Measurements from ENCODE around the gene OR2G3. TPM values are rescaled to one million over a fixed set of nuclear protein-coding genes. Genes with fewer than 3 reads are reported as not detected.

The OR2G3 gene
- total RNA-seq, 2 donors from 2014 or later: not detected

DNA sequence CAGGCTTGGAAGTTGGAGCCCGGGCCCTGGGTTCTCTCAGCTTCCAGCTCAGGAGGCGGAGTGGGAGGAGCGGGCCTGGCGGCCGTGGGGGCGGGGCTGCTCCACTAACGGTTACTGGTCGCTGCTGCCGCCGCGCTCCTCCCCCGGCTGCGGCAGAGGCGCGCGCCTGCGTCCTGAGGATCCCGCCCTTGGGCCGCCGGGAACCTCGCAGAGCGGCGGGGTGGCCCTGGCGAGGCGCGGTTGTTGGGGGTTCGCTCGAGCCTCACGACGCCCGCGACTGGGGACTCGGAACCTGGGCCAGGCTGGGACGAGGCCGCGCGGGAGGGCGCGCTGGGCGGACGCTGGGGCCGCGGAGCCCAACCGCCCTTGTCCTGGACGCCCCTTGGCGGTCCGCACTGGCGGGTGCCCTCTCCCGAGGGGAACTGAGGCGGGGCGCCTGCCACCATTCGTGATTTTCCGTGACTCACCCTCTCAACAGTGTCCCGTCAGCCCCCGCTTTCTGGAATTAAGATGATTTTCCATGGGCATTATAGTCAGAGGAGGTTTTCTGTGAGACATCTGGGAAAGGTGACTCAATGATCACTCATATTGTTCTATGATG lies 34.1 kb downstream of the OR2G3 start:
- Mint-ChIP-seq H3K27me3 (peaks cover 9 to 44% of the 10 kb centered on the region in 2 donors), H3K36me3 (no peaks in the 10 kb centered on the region), H3K9me3 (peaks cover 10% of the 10 kb centered on the region), H3K27ac (no peak overlapping the region), H3K4me3 (no peak overlapping the region), H3K4me1 (ENCODE audit: low read depth in 2 of 2) (peaks cover 0 to 3% of the 10 kb centered on the region in 2 donors)
- peak; percentile 58 to 86 for ATAC-seq
- DNase-seq (ENCODE audit: low spot score): peak; percentile 61

DNA sequence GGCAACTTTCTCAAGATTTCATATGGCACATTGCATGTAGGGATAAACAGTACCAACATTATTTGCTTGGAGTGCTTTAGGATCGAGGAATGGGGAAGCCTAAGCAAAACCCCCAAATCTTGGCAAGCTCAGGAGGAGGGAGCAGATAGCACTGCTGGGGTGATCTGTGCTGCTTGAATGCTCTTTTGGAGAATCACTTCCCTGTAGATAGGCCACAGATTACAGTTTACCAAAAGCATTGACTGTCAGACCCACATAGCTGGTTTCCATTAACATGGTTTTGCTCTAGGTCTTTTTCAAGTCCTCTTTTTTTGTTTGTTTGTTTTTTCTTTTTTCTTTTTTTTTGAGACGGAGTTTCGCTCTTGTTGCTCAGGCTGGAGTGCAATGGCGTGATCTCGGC lies 37.4 kb downstream of the OR2G3 start:
- Mint-ChIP-seq H3K27me3 (peaks cover 6 to 45% of the 10 kb centered on the region in 2 donors), H3K27ac (no peak overlapping the region), H3K4me1 (ENCODE audit: low read depth in 2 of 2) (peaks cover 0 to 3% of the 10 kb centered on the region in 2 donors), H3K4me3 (no peak overlapping the region), H3K36me3 (no peaks in the 10 kb centered on the region), H3K9me3 (peaks cover 13% of the 10 kb centered on the region)
- no peak for DNase-seq (ENCODE audit: low spot score)
- no peak for ATAC-seq

DNA sequence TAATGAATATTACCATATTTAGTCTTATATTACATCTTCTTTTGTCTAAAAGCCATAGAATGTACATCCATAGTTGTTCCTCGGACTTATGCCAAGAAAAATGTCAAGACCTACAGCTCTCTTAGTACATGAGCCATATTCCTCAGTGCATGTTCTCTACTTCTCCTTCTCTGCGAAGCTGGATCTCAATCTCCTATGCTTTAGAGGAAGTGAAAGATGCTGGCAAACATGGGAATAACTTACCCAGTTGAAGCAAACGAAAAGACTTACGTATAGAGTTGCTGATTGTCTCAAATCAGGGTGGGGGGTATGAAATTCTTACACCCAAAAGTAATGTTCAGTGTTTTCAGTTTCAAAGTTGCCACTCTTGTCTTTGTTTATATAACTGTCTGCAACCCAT lies 41.5 kb downstream of the OR2G3 start:
- DNase-seq (ENCODE audit: low spot score) (no peak), ATAC-seq (no peak)
- peaks cover 6% of the 10 kb centered on the region for H3K9me3 Mint-ChIP-seq
- H3K4me1 Mint-ChIP-seq (ENCODE audit: low read depth in 2 of 2): no peaks in the 10 kb centered on the region
- H3K27ac Mint-ChIP-seq: no peak overlapping the region
- H3K4me3 Mint-ChIP-seq: no peak overlapping the region
- H3K36me3 Mint-ChIP-seq: no peaks in the 10 kb centered on the region
- H3K27me3 Mint-ChIP-seq: peaks cover 0 to 23% of the 10 kb centered on the region in 2 donors

DNA sequence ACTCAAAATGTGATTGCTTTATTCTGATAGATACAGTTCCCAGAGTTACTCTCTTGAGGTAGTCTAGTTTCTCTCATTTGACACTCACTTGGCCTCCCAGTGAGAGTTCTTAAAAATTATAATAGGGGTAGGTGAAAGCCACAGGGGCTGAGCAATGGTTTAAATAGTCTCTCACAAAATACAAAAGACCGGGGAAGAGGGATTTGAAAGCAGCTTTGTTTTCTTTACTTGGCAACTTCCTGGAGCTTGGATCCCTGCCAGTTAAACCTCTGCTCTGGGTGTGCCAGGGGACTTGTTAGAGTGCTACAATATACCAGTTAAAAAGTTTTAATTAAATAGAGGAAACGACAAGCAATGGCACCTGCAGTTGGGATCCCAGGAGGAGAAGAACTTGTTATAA lies 42.5 kb downstream of the OR2G3 start:
- ATAC-seq (no peak), DNase-seq (ENCODE audit: low spot score) (no peak)
- no peak overlapping the region for H3K4me3 Mint-ChIP-seq
- peaks cover 0 to 23% of the 10 kb centered on the region in 2 donors for H3K27me3 Mint-ChIP-seq
- H3K9me3 Mint-ChIP-seq: peaks cover 6% of the 10 kb centered on the region
- H3K27ac Mint-ChIP-seq: no peak overlapping the region
- H3K4me1 Mint-ChIP-seq (ENCODE audit: low read depth in 2 of 2): no peaks in the 10 kb centered on the region
- no peaks in the 10 kb centered on the region for H3K36me3 Mint-ChIP-seq

DNA sequence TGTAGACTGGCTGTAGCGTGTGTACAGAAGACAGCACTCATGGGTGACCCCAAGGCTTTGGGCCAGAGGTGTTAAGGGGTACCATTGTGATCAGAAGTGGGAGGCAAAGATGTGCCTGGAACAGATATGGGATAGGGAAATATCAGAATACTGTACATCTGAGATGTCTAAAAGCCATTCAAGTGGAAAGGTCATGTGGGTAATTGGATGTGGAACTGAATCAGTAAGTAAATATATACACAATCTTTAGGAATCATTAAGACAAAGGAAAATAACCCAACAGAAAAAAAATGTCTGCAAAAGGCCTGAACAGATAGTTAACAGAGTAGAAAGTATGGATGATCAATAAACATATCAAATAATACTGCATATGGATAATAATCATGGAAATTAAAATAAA lies 47.7 kb downstream of the OR2G3 start:
- DNase-seq (ENCODE audit: low spot score) (no peak), ATAC-seq (no peak)
- H3K27ac Mint-ChIP-seq: no peak overlapping the region
- no peaks in the 10 kb centered on the region for H3K4me1 Mint-ChIP-seq (ENCODE audit: low read depth in 2 of 2)
- no peak overlapping the region for H3K4me3 Mint-ChIP-seq
- H3K9me3 Mint-ChIP-seq: peaks cover 3% of the 10 kb centered on the region
- no peaks in the 10 kb centered on the region for H3K36me3 Mint-ChIP-seq
- no peaks in the 10 kb centered on the region for H3K27me3 Mint-ChIP-seq

Other genes with a start within 250 kb of the OR2G3 start
- gene NLRP3, start 189.4 kb upstream of the OR2G3 start, total RNA-seq: 1 to 10 TPM; 2.3 to 3.5 TPM
- gene OR2B11, start 147.5 kb upstream of the OR2G3 start, total RNA-seq: not detected
- not detected for gene OR2C3, start 69.1 kb upstream of the OR2G3 start, total RNA-seq
- gene GCSAML, start 56.5 kb upstream of the OR2G3 start, total RNA-seq: 1 to 10 TPM in 1 of 2 donors, under 1 TPM in 1; 0.57 to 3.3 TPM
- not detected for gene OR2G2, start 17.2 kb upstream of the OR2G3 start, total RNA-seq
- gene OR13G1, start 74.2 kb downstream of the OR2G3 start, total RNA-seq: not detected
- not detected for gene OR6F1, start 111.1 kb downstream of the OR2G3 start, total RNA-seq
- not detected for gene OR14K1, start 133.0 kb downstream of the OR2G3 start, total RNA-seq
- not detected for gene OR14A2, start 142.6 kb downstream of the OR2G3 start, total RNA-seq
- not detected for gene OR1C1, start 155.0 kb downstream of the OR2G3 start, total RNA-seq
- not detected for gene OR14A16, start 218.5 kb downstream of the OR2G3 start, total RNA-seq
- gene OR11L1, start 236.3 kb downstream of the OR2G3 start, total RNA-seq: not detected

All from natural killer cell treated with Interleukin-12 subunit alpha and Interleukin-12 subunit beta and Interleukin-15 and Interleukin-18, amount 100 ng/mL, for 72 hours (primary cell).